Left hindlimb (tissue), 1 donor: ENCODE data around the gene SDF4.

ENCODE experiments used
- DNase-seq: peaks from one replicate; pipeline ENCODE4 v3.0.0-alpha.2; 2018

Gene SDF4

GRCh38 chr1:1210726-1211540, 20.9 kb downstream of the SDF4 start:
- peak; percentile 24 for DNase-seq

GRCh38 chr1:1208713-1209433, 22.9 kb downstream of the SDF4 start:
- peak; percentile 49 for DNase-seq

DNA sequence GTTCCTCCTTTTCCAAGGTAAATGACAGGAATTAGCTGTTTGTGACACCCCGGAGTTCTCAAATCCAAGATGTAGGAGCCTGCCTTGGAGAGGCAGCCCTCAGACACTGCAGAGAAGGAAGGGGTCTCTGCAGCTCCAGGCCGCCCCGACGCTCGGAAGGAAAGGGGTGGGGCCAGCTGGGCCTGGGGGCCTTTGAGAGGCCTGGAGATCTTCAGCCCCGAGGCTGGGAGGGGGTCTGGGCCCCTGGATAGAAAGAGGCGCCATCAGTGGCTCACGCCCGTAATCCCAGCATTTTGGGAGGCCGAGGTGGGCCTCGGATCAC, 24.3 kb downstream of the SDF4 start:
- DNase-seq: peak; percentile 26

GRCh38 chr1:1206966-1207531, 24.8 kb downstream of the SDF4 start:
- DNase-seq: peak; percentile 23

DNA sequence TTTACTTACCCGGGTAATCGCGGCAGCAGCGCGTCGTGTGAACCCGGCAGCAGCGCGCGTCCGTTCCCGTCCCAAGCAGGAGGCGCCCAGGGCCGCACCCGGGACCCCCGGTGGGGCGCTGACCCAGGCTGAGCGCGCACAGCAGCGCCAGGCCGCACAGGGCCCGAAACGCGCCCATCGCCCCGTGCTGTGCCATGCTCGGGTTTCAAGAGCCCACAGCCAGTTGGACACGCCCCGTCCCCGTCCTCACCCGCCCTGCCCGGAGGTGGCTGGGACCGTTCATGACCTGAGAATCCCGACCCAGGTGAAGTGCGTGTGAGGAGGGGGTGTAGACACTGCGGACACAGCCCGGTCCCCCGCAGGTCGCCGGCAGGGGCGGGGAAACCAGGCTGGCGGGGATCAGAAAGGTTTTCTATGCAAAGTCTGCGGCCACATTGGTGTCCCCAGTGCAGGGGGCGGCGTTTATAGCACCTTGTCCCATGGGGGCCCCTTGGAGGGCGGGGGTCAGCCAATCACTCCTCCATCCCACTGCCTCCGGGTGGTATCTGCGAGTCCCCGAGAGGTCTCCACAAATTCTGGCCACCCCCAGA, 25.3 kb downstream of the SDF4 start, which contains the start of gene TNFRSF18:
TSS of gene TNFRSF18 (minus strand) at position 217 of the 590 bp plus-strand sequence. CDS start at position 196, 21 bp downstream.
- peak; percentile 45 for DNase-seq

- DNase-seq: peak; percentile 35
Measured at GRCh38 chr1:1205769-1206375, 25.9 kb downstream of the SDF4 start.

- DNase-seq: peak; percentile 26
Measured at GRCh38 chr1:1204998-1205768, 26.6 kb downstream of the SDF4 start.

GRCh38 chr1:1204425-1204920, 27.3 kb downstream of the SDF4 start:
- DNase-seq: peak; percentile 25

GRCh38 chr1:1203561-1204424, 28.0 kb downstream of the SDF4 start:
- peak; percentile 33 for DNase-seq

GRCh38 chr1:1202831-1203560, 28.8 kb downstream of the SDF4 start:
- no peak for DNase-seq

DNA sequence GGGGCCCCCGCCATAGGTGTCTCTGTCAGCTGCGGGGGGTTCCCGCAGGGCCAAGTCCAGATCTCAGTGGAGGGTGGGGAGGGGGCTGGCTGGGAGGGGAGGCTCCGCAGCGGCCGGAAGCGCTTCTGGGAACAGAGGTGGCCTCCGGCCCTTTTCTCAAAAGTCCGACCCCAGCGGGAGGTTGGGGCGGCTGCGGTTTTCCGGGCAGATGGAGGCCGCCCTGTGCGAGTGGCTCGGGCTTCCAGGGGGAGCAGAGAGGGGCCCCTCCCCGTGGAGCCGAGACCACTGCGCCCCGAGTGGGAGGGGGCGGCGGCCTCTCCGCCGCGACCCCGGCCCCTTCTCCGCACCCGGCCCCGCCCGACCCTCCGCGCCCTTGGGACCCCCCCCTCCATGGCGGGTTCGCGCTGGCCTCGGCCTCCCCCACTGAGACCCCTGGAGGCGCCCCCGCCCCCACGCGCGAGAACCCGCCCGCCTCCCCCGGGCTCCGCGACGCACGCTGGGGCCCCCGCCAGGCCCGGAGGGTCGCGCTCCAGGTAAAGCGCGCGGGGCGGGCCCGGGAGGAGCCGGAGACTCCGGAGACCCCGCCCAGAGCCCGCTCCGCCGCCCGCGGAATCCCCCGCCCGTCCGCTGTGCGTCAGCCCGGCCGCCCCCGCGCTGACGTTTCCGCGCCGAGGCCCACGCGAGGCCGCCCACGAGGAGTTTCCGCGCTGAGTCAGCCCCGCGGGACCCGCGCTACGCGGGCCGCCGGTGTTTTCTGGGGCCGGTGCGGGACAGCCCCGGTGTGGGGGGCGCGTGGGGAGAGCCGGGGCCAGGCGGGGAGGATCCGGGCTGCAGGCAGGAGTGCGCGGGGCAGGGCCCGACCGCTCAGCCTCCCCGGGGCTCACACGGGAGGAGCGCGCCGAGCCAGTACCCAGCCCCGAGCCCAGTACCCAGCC, 30.7 kb downstream of the SDF4 start:
- DNase-seq: peak; percentile 71

- peak; percentile 27 for DNase-seq
Measured at GRCh38 chr1:1199961-1200875, 31.6 kb downstream of the SDF4 start.

GRCh38 chr1:1199141-1199960, 32.5 kb downstream of the SDF4 start:
- peak; percentile 31 for DNase-seq

DNA sequence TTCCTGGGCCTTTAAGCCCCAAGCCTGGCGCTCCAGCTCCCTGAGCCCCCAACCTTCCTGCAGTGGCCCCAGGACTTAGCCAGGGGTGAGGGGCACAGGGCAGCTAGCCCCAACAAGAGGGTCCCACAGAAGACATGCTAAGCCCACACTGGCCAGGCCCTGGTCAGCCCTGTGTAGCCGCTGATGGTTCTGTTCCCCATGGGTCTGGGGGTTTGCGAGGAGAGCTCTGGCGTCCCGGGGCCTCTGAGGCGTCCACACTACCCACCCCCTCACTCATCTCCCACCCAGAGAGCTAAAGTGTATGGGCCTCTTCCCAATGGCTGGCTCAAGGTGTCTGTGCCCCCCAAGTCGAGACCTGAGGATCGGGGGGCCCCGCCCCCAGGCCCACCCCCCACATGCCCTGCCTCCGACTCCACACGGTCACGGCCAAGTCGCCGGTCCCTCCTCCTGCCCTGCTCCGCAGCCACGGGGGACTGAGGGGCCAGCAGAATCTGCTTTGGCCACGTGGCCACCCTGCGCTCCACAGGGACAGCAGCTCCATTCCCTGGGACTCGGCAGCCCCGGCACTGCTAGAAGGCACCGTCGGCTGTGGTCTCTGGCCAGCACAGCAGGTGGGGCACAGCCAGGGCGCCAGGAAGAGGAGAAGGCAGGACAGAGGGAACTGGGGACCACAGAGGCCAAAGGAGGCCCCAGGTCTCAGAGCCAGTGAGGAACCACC, 33.2 kb downstream of the SDF4 start:
- DNase-seq: peak; percentile 20

GRCh38 chr1:1197551-1198422, 34.0 kb downstream of the SDF4 start:
- peak; percentile 30 for DNase-seq
